Trophoblast cell (in vitro differentiated cells and primary cell): Measurements from ENCODE around the gene SLC41A3.

Source experiments
- DNase-seq, 2 donors: peaks; one replicate each; pipeline ENCODE4 v3.0.0-alpha.2; 2016
- H2AFZ ChIP-seq: 2 replicates; pipeline ENCODE4 v1.6.1; 2013; ENCODE audit warnings: low read length, moderate library complexity, mild to moderate bottlenecking; ENCODE audit not compliant: insufficient read depth, poor library complexity
- H2AK5ac ChIP-seq: 2 replicates; pipeline ENCODE4 v1.6.1; 2013; ENCODE audit warnings: mild to moderate bottlenecking, low read length
- H2BK120ac ChIP-seq: 2 replicates; pipeline ENCODE4 v1.6.1; 2013; ENCODE audit warnings: low read length, mild to moderate bottlenecking, moderate library complexity; ENCODE audit not compliant: insufficient read depth, poor library complexity
- H2BK12ac ChIP-seq: 2 replicates; pipeline ENCODE4 v1.6.1; 2013; ENCODE audit warnings: mild to moderate bottlenecking, low read length, moderate library complexity
- H2BK5ac ChIP-seq: 2 replicates; pipeline ENCODE4 v1.6.1; 2013; ENCODE audit warnings: low read length, low read depth, moderate library complexity, mild to moderate bottlenecking; ENCODE audit not compliant: poor library complexity
- H3K14ac ChIP-seq: 2 replicates; pipeline ENCODE4 v1.6.1; 2013; ENCODE audit warnings: mild to moderate bottlenecking, low read length
- H3K18ac ChIP-seq: 2 replicates; pipeline ENCODE4 v1.6.1; 2013; ENCODE audit warnings: mild to moderate bottlenecking, low read length
- H3K23ac ChIP-seq: 2 replicates; pipeline ENCODE4 v1.6.1; 2013; ENCODE audit warnings: low read length
- H3K27ac ChIP-seq: 2 replicates; pipeline ENCODE4 v1.5.1; 2013; ENCODE audit warnings: low read depth, mild to moderate bottlenecking, inconsistent platforms, low read length, moderate library complexity
- H3K27me3 ChIP-seq: 2 replicates; pipeline ENCODE4 v1.6.1; 2013; ENCODE audit warnings: inconsistent platforms, mild to moderate bottlenecking, low read length, moderate library complexity; ENCODE audit not compliant: insufficient read depth
- H3K36me3 ChIP-seq, 2 experiments: 1 replicate in 1 of 2; 2 replicates in 1 of 2; pipeline ENCODE4 v1.6.1; 2013; ENCODE audit warnings: low read length in 2 of 2, mild to moderate bottlenecking in 2 of 2, moderate library complexity in 1 of 2; ENCODE audit not compliant: insufficient read depth in 2 of 2, control insufficient read depth in 1 of 2
- H3K4ac ChIP-seq: 2 replicates; pipeline ENCODE4 v1.6.1; 2013; ENCODE audit warnings: low read depth, mild to moderate bottlenecking, low read length, moderate library complexity
- H3K4me1 ChIP-seq, 2 experiments: 1 replicate in 1 of 2; 2 replicates in 1 of 2; pipeline ENCODE4 v1.6.1; 2013; ENCODE audit warnings: low read length in 2 of 2, mild to moderate bottlenecking in 2 of 2, moderate library complexity in 1 of 2; ENCODE audit not compliant: insufficient read depth in 2 of 2, control insufficient read depth in 1 of 2
- H3K4me2 ChIP-seq: 2 replicates; pipeline ENCODE4 v1.6.1; 2013; ENCODE audit warnings: inconsistent platforms, mild to moderate bottlenecking, low read length, moderate library complexity
- H3K4me3 ChIP-seq: 2 replicates; pipeline ENCODE4 v1.5.1; 2013; ENCODE audit warnings: mild to moderate bottlenecking, low read depth, low read length, inconsistent platforms
- H3K79me1 ChIP-seq: one replicate; pipeline ENCODE4 v1.6.1; 2013; ENCODE audit warnings: low read length
- H3K79me2 ChIP-seq: 2 replicates; pipeline ENCODE4 v1.6.1; 2013; ENCODE audit warnings: low read length, mild to moderate bottlenecking; ENCODE audit not compliant: control insufficient read depth, insufficient read depth, poor library complexity
- H3K9ac ChIP-seq: 2 replicates; pipeline ENCODE4 v1.6.1; 2013; ENCODE audit warnings: mild to moderate bottlenecking, low read length
- H3K9me3 ChIP-seq: 2 replicates; pipeline ENCODE4 v1.6.1; 2013; ENCODE audit warnings: low read depth, mild to moderate bottlenecking, control low read depth, inconsistent platforms, low read length; ENCODE audit not compliant: insufficient read depth
- H4K12ac ChIP-seq: 2 replicates; pipeline ENCODE4 v1.6.1; 2013; ENCODE audit warnings: low read depth, mild to moderate bottlenecking, low read length, moderate library complexity
- H4K8ac ChIP-seq: 2 replicates; pipeline ENCODE4 v1.6.1; 2013; ENCODE audit warnings: low read depth, mild to moderate bottlenecking, low read length, moderate library complexity
- H4K91ac ChIP-seq: one replicate; pipeline ENCODE4 v1.6.1; 2013; ENCODE audit warnings: low read depth, mild to moderate bottlenecking, low read length, moderate library complexity
- WGBS: extraction: QIAGEN DNeasy Blood & Tissue Kit; methylation state at CpG from one replicate; pipeline ENCODE4 v1.1.7; 2013; ENCODE audit warnings: missing lambda C conversion rate; ENCODE audit not compliant: insufficient read length, insufficient coverage; ENCODE audit errors: extremely low coverage; 5-methylcytosine and 5-hydroxymethylcytosine counted together

Gene SLC41A3

GRCh38 chr3:126004692-126005091, 79.2 kb downstream of the SLC41A3 start:
- Histone ChIP-seq H3K79me2 (no peaks in the 10 kb centered on the region), H3K23ac (no peak overlapping the region), H3K4me1 (no peaks in the 10 kb centered on the region), H3K18ac (no peak overlapping the region), H3K36me3 (peaks cover 7 to 22% of the 10 kb centered on the region in 2 experiments), H3K27ac (no peak overlapping the region), H2BK120ac (no peak overlapping the region), H3K4me2 (no peak overlapping the region), H2BK12ac (no peak overlapping the region), H2AK5ac (no peak overlapping the region), H3K9me3 (peaks cover 7% of the 10 kb centered on the region), H3K4ac (no peak overlapping the region), H4K12ac (no peak overlapping the region), H3K27me3 (no peaks in the 10 kb centered on the region), H3K79me1 (no peaks in the 10 kb centered on the region), H3K4me3 (no peak overlapping the region), H4K8ac (no peak overlapping the region), H4K91ac (no peak overlapping the region), H3K14ac (no peak overlapping the region), H3K9ac (no peak overlapping the region), H2AFZ (no peak overlapping the region), H2BK5ac (no peak overlapping the region)
- no peak for DNase-seq
- no CpG with 5 or more reads among the region's 7 CpGs for WGBS

DNA sequence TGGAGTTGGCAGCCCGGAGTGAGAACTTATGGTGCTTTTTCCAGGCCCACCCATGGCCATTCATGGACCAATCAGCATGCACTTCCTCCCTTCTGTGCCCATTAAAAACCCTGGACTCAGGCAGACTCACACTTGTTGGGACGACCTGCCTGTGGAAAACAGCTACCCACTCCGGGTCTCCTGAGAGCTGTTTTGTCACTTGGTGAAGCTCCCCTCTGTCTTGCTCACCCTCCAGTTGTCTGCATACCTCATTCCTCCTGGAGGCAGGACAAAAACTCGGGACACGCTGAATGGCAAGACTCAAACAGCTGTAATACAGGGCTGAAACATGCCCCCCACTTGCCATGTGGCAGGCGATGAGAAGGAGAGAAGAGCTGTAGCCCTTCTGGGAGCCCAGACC, 79.7 kb downstream of the SLC41A3 start:
- H4K91ac ChIP-seq, result no peak overlapping the region
- no peak overlapping the region for H2AK5ac ChIP-seq
- no peak overlapping the region for H3K18ac ChIP-seq
- no peaks in the 10 kb centered on the region for H3K27me3 ChIP-seq
- H3K9ac ChIP-seq, result no peak overlapping the region
- H2AFZ ChIP-seq, result no peak overlapping the region
- peaks cover 7 to 22% of the 10 kb centered on the region in 2 experiments for H3K36me3 ChIP-seq
- H3K4me2 ChIP-seq, result no peak overlapping the region
- peaks cover 7% of the 10 kb centered on the region for H3K9me3 ChIP-seq
- H3K4me1 ChIP-seq, result no peaks in the 10 kb centered on the region
- H2BK5ac ChIP-seq, result no peak overlapping the region
- no peaks in the 10 kb centered on the region for H3K79me1 ChIP-seq
- H3K23ac ChIP-seq, result no peak overlapping the region
- H2BK12ac ChIP-seq, result no peak overlapping the region
- H3K4me3 ChIP-seq, result no peak overlapping the region
- whole genome bisulfite sequencing, result no CpG with 5 or more reads among the region's 6 CpGs
- no peak overlapping the region for H4K12ac ChIP-seq
- H3K4ac ChIP-seq, result no peak overlapping the region
- H3K27ac ChIP-seq, result no peak overlapping the region
- no peak for DNase-seq
- H4K8ac ChIP-seq, result no peak overlapping the region
- H3K79me2 ChIP-seq, result no peaks in the 10 kb centered on the region
- H3K14ac ChIP-seq, result no peak overlapping the region
- no peak overlapping the region for H2BK120ac ChIP-seq

- H3K23ac ChIP-seq, result no peak overlapping the region
- WGBS, result no CpG with 5 or more reads among the region's 10 CpGs
Observed at GRCh38 chr3:126003447-126004190, 80.3 kb downstream of the SLC41A3 start.

GRCh38 chr3:126002189-126002588, 81.7 kb downstream of the SLC41A3 start:
- no peak overlapping the region for H2AK5ac ChIP-seq
- no peak overlapping the region for H3K27ac ChIP-seq
- H2BK12ac ChIP-seq, result no peak overlapping the region
- H3K9ac ChIP-seq, result no peak overlapping the region
- H3K23ac ChIP-seq, result no peak overlapping the region
- no peak for DNase-seq
- no peak overlapping the region for H3K18ac ChIP-seq
- no peak overlapping the region for H2AFZ ChIP-seq
- no peak overlapping the region for H3K4me2 ChIP-seq
- H3K79me2 ChIP-seq, result no peaks in the 10 kb centered on the region
- H3K9me3 ChIP-seq, result peaks cover 3% of the 10 kb centered on the region
- no peak overlapping the region for H4K91ac ChIP-seq
- no peak overlapping the region for H3K4ac ChIP-seq
- H2BK120ac ChIP-seq, result no peak overlapping the region
- no peaks in the 10 kb centered on the region for H3K79me1 ChIP-seq
- H3K4me3 ChIP-seq, result no peak overlapping the region
- H4K8ac ChIP-seq, result no peak overlapping the region
- H3K14ac ChIP-seq, result no peak overlapping the region
- H4K12ac ChIP-seq, result no peak overlapping the region
- no peaks in the 10 kb centered on the region for H3K4me1 ChIP-seq
- no peaks in the 10 kb centered on the region for H3K27me3 ChIP-seq
- H3K36me3 ChIP-seq, result peaks cover 2 to 6% of the 10 kb centered on the region in 2 experiments
- no peak overlapping the region for H2BK5ac ChIP-seq

More at GRCh38 chr3:126003447-126004190, 80.3 kb downstream of the SLC41A3 start:
- Histone ChIP-seq H3K79me1 (no peaks in the 10 kb centered on the region), H2BK5ac (no peak overlapping the region), H3K36me3 (peaks cover 7 to 20% of the 10 kb centered on the region in 2 experiments), H3K4me2 (no peak overlapping the region), H4K91ac (no peak overlapping the region), H3K18ac (no peak overlapping the region), H3K4me3 (no peak overlapping the region), H3K79me2 (no peaks in the 10 kb centered on the region), H3K27ac (no peak overlapping the region), H3K27me3 (no peaks in the 10 kb centered on the region), H4K12ac (no peak overlapping the region), H3K4me1 (no peaks in the 10 kb centered on the region), H2BK120ac (no peak overlapping the region), H3K14ac (no peak overlapping the region), H3K9me3 (peaks cover 7% of the 10 kb centered on the region), H2AK5ac (no peak overlapping the region), H2BK12ac (no peak overlapping the region), H3K4ac (no peak overlapping the region), H2AFZ (no peak overlapping the region), H3K9ac (no peak overlapping the region), H4K8ac (no peak overlapping the region)
- no peak for DNase-seq
